HCEC 1CT (cell line): ENCODE results near the gene DUSP5.
"Not testable (repeated sequence)": the region's sequence is repeated elsewhere in the genome, so short reads cannot be mapped to it uniquely, and the experiment has no call there.

Source experiments
- DNase-seq: peaks from one replicate; pipeline ENCODE4 v3.0.0-alpha.2; 2017

The DUSP5 gene, protein sequence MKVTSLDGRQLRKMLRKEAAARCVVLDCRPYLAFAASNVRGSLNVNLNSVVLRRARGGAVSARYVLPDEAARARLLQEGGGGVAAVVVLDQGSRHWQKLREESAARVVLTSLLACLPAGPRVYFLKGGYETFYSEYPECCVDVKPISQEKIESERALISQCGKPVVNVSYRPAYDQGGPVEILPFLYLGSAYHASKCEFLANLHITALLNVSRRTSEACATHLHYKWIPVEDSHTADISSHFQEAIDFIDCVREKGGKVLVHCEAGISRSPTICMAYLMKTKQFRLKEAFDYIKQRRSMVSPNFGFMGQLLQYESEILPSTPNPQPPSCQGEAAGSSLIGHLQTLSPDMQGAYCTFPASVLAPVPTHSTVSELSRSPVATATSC

DNA sequence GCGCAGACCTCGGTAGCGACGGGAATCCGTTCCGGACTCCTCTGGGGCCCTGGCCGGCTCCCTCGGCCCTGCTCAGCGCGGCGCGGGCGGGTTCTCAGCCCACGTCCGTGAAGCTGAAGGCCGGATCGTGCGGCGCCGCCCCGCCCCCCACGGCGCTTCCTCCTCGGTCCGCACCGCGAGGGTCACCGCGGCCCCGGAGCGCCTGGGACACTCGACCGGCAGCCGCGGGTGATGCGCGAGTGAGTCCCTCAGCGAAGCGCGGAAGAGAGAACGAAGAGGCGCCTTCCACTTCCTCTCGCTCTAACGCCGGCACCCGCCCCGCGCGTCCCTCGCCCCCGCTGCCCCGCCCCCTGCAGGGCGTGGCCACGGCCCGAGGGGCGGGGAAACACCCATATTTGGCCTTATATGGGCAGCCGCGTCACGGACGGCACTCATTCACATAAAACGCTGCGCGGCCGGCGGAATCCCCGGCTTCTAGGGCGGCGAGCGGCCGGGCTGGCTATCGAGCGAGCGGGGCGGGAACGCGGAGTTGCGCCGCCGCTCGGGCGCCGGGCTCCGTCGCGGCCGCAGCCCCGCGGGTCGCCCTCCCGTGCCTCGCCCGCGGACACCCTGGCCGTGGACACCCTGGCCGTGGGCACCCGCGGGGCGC lies at the start of gene DUSP5:
TSS of gene DUSP5 (plus strand) at position 470 of the 649 bp plus-strand sequence. CDS start 215 bp downstream, outside the sequence.
- DNase-seq = peak; percentile 95

DNA sequence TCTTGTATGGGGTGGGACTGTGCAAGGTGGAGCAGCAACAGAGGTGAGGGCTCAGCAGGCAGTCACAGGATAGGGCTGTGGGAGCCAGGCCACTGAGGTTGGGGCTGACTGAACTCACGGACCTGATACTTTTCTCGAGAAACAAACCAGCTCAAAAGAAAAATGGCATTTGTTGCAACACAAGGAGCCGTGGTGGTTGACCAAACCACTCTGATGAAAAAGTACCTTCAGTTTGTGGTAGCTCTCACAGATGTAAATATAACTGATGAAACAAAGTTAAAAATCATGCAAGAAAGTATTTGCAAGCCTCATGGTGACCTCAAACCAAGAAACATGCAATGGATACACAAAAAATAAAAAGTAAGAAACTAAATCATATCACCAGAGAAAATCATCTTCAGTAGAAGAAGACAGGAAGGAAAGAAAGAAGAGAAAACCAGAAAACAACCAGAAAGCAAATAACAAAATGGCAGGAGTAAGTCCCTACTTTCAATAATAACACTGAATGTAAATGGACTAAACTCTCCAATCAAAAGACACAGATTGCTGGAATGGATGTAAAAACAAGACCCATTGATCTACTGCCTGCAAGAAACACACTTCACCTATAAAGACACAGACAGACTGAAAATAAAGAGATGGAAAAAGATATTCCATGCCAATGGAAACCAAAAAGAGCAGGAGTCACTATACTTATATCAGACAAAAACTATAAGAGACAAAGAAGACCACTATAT lies 48.9 kb upstream of the DUSP5 start:
- DNase-seq = no peak

DNA sequence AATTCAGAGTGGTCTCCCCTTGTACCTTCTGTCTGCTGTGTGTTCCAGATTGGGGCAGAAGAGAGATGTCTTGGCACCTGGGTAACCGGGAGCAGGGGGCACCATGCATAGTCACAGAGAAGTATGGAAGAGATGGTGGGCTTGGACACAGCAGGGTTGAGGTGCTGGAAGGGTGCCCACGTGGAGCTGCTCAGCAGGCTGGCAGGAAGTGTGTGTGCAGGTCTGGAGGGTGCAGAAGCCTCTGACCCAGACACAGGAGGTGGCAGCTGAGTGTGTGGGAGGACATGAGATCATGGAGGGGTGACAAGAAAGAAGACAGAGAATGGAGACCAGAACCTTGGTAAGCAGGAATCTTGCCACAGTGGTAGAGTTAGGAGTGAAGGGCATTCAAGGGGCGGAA lies 42.3 kb upstream of the DUSP5 start:
- no peak for DNase-seq

DNA sequence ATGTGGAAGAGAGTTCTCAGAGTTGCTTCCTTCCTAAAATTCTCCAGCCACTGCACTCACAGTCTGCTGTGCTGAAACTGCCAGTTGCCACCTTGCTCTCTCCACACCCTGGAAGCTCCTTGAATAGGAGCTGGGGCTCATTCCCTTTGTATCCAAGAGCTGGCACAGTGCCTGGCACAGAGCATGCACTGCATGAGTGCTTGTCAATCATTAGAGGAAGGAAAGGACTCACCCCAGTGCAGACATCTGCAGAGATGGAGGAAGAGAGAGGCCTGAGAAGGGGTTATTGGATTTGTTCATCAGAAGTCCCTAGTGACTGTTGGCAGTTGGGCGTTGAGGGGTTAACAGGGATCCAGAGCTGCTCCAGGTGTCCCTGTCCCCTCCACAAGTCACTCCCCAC lies 41.7 kb upstream of the DUSP5 start:
- no peak for DNase-seq

DNA sequence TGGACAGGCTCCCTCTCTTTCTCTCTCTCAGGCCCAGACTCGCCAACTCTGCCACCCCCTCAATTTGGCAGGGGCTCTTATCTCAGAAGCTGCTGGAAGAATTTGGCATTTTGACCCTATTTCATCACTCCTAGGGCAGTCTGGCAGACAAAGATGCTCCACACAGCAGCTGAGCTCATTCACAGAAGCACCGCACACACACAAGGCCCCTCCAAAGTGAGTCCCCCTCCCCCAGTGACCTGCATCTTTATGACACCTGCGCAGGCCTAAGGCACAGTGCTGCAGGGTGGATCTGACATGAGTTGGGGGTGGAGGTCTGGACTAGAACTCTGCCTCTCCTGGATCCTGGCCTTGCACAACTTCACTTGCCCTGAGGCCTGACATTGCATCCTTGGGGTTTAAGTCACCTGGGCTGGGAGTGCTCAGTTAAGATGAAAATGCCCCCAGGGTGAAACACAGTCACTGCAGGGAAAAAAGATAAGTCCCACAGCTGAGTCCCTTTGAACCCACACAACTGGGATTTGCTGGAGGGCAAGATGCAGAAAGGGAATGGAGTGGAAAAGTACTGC lies 41.1 kb upstream of the DUSP5 start:
- no peak for DNase-seq

DNA sequence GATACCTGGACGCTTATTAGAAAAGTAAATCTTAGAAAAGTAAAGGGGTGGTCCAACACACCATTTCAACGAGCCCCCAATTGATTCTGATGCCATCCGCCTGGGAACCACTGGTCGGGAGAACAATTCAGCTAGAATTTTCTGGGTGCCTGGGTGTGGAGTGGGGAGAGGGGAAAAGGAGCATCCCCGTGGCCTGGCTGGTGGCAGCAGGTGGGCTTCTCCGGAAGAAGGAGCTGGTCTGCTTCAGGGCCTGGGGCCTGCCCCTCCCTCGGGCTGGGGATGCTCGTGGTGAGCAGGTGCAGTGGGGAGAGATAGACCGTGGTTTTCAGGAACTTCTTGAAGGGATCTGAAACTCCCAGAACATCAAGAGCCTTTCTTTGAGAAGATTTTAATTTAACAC lies 39.9 kb upstream of the DUSP5 start:
- no peak for DNase-seq

DNA sequence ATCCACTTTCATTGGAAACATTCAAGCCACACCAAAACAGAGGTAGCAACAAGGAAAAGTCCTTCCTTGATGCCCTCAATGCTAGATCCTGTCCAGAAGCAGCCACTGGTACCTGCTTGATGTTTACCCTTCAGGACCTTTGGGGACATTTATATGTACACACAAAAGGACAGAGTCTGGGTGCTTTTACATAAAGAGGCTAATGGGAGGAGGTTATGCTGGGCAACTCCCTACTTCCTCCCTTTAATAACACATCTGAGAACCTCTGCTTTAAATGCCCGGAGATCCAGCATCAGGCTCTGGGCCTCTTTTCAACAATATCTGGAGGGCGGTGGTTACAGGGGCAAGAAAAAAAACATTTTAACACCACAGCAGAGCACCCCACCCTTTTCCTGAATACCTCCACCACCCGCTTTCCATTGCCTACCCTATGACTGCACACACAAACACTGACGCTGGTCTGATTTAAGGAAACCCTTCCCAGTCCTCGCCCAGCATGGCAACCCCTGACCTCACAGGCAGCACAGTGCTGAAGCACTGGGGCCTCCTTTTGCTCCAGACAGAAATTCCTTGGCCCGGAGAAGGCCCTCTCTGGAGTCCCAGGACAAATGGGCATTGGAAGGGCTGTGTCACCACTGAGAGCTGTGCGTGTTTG lies 39.3 kb upstream of the DUSP5 start:
- no peak for DNase-seq

DNA sequence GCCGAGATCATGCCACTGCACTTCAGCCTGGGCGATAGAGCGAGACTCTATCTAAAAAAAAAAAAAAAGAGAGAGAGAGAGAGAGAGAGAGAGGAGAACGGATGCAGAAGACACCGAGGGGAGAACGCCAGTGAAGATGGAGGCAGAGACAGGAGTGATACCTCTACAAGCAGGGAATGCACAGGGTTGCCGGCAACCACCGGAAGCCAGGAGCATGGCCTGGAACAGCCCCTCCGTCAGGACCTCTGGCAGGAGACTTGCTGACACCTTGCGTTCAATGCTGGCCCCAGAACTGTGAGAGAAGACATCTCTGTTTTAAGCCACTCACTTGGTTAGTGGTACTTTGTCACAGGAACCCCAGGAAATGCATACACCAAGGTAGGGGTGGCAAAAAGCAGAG lies 38.1 kb upstream of the DUSP5 start:
- DNase-seq = no peak

DNA sequence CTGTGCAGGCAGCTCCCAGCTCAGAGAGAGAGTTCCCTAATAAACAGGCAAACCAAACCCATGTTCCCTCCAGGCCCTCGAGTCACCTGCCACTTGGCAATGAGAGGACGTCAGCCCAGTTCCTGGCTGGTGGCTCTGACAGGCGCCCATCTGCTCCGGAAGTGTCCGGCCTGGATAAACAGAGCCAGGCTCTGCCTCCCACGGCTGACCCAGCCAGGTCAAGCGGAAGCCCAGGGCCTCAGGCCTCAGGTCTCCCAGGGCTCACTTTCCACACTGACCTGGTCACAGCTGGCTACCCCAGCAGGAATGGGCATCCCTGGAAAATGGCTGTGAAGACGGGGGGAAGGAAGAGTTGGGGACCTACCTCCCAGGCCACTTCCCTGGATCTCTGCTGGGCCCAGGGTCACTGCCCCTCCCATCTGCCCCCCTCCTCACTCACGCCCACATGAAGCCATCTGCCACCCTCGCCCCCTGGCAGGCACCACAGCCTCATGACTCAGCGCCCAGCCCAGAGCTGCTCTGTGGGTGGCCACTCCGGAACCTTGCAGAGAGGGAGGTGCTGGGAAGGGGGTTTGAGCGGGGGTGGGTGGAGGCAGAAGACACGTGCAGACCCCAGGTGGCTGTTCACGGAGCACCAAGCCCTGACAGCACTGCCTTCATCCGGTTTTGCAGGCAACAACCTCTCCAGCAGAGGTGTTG lies 37.4 kb upstream of the DUSP5 start:
- DNase-seq = no peak

DNA sequence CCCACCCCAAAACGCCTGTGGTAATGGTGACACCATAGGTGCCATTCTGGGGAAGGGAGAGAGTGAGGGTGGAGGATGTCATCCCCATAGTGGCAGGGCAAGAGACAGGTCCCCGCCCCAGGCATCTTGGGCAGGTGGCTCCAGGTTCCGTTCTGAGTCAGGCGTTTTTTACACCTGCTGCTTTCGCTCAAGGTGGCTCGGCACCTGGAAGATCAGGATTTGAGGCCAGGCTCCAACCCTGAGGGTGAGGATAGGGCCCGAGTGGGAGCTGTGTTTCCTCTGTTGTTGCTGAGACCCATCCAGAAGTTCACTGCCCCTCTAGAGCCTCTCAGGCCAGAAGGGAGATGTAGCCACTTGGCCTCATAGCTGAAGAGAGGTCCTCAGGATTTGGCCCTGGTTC lies 36.6 kb upstream of the DUSP5 start:
- DNase-seq = no peak

DNA sequence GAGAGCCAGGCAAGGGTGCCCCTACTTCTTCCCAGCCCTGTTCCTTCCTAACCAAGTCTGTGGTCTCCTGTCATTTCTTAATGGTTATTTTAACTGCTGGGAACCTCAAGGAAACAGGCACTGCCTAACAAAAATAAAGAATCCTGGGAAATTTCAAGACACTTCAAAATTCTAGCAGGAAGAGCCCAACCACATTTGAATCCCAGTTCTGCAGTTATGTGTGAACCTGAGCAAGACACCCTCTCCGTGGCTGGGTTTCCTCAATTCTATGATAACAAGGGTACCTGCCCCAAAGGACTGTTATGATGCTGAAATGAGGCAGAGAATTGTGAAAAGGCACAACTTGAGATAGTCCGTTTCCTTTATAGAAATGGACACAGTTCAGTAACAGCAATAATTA lies 36.2 kb upstream of the DUSP5 start:
- no peak for DNase-seq

DNA sequence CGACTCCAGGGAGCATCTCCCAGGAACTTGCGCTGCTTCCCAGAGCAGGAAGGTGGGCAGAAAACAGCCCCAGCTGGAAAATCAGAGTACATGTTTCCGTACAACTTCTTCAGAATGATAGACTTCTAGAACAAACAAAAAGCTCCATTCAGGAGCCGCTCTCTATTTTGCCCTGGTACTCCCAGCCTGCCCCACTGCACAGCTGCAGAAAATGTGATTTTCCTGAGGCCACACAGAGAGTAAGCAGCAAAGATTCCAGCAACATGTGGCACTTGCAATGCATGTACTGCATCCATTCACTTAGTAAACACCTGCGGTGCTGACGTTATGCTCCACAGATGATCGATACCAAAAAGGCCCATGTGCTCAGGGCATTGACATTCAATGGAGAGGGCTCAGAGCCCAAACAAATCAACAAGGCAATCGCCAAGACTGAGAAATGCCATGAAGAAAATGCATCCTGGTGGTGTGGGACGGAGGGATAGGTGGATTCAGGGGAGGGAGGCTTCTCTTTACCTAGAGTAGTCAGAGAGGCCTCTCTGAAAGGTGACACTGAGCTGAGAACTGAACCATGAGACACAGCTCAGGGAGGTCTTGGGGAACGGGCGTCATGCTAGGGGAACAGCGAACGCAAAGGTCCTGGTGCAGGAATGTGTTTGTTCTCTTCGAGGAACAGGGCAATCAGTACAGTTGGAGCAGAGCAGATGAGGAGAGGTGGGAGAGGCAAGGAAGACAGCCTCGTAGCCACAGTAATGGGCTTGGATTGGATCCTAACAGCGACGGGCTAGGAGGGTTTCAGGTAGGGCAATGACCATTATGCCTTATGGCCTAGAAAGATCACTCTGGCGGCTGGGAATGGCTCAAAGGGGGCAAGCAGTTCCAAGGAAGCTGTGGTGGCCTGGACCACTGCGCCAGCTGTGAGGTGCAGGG lies 35.3 kb upstream of the DUSP5 start:
- no peak for DNase-seq

DNA sequence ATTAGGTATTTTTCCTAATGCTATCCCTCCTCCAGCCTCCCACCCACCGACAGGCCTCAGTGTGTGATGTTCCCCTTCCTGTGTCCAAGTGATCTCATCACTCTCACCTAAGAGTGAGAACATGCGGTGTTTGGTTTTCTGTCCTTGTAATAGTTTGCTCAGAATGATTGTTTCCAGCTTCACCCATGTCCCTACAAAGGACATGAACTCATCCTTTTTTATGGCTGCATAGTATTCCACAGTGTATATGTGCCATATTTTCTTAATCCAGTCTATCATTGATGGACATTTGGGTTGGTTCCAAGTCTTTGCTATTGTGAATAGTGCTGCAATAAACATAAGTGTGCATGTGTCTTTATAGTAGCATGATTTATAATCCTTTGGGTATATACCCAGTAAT lies 29.4 kb upstream of the DUSP5 start:
- DNase-seq = not testable (repeated sequence)

DNA sequence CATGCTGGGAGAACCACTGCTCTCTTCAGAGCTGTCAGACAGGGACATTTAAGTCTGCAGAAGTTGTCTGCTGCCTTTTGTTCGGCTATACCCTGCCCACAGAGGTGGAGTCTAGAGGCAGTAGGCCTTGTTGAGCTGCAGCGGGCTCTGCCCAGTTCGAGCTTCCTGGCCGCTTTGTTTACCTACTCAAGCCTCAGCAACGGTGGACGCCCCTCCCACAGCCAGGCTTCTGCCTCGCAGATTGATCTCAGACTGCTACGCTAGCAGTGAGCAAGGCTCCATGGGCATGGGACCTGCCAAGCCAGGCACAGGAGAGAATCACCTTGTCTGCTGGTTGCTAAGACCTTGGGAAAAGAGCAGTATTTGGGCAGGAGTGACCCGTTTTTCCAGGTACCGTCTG lies 27.2 kb upstream of the DUSP5 start:
- not testable (repeated sequence) for DNase-seq

DNA sequence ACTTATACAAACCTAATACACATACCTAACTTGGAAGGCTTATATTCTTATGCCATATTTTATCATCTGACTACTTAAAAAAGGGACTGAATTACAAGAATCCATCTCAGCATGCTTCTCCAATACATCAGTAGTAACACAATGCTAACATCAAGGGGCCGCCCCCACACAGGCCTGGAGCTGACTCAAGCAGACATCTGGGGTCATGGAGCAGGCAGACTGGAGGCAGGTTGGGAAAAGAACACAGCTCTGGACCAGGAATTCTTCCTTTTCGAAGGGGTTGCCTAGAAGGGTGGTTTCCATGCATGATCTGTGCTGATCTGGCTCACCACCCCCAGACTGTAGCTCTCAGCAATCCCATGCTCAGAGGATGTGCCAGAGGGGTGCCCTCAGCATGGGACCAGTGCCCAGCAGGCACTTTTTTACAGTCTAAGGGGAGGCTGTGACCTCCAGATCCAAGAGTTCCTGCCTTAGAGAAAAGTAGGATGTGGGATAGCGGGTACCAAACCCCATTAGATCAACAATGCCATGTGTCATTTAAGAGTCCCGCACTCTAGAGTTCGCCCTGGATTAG lies 26.1 kb upstream of the DUSP5 start:
- peak; percentile 65 for DNase-seq

DNA sequence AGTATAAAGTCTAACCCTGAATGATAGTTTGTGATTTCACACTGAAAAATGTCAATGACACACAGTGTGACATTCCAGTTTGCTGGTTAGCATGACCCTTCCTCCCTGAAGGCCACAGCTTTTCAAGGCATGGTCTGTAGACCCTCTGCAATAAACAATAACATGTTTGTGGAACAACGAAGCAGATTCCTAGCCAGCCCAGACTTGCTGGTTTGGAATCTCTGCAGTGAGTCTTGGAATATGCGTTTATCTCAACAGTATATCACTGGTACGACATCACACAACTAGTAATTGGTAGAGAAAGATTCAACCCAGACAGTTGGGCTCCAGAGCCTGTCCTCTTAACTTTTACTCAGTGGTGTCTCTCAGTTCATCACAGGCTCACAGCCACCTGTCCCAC lies 23.7 kb upstream of the DUSP5 start:
- DNase-seq = no peak

DNA sequence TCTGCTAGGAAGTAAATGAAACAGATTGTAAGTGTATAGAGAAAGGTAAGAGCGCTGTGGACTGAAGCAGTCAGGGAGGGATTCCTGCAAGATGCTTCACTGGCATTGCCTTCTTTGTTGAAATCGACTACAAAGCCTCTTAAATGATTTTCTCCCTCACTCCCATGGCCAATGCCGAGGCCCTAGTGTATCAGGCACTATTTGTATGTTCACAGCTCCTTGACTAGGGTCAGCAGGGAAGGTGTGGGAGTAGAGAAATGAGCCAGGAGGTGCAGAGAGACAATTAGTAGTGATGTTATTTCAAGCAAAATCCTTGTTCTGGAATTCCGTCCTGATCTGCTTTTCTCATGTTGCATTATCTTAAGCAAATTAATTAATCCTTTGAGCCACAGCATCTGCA lies 22.9 kb upstream of the DUSP5 start:
- DNase-seq = no peak

DNA sequence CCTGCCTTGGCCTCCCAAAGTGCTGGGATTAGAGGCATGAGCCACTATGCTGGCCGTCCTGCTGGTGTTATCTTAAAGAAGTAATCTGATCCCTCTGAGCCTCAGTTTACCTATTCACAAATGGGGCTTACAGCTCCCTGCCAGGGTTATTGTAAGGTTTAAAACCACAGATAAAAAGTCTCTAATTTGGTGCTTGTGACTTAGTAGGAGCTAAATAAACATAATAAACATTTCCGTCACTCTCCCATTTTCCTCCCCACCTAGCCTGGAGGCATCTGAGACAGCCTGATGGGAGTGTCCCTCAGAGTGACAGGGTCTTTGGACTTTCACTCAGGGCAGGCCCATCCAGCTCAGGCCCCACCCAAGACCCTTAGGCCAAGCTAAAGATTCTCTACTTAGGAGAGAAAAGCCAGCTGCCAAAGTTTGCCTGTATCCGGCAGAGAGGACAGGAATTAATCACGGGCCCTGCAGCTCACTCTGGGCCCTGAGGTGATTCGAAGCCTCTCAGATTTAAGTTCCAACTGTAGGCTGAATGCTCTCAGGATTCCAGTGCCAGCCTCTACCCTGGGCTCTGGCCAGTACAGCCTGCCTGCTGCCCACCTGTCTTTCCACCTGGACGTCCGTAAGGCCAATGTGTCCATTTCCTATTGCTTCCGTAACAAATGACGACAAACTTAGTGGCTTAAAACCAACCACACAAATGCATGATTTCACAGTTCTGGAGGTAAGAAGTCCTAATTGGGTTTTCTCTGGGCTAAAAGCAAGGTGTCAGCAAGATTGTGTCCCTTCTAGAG lies 21.8 kb upstream of the DUSP5 start:
- no peak for DNase-seq

DNA sequence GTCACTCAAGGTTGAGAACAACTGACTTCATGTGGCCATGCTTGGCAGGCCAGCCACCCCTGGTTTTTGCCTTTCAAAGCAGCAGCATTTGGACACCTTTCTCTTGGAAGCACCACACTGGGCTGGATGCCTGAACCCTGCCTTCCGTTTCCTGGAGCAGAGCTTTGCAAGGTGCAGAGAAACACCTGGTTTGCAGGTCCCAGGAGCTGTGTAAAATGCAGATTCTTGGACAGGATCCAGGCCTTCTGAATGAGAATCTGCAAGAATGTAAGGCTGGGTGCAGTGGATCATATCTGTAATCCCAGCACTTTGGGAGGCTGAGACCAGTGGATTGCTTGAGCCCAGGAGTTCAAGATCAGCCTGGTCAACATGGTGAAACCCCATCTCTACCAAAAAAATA lies 18.0 kb upstream of the DUSP5 start:
- no peak for DNase-seq

DNA sequence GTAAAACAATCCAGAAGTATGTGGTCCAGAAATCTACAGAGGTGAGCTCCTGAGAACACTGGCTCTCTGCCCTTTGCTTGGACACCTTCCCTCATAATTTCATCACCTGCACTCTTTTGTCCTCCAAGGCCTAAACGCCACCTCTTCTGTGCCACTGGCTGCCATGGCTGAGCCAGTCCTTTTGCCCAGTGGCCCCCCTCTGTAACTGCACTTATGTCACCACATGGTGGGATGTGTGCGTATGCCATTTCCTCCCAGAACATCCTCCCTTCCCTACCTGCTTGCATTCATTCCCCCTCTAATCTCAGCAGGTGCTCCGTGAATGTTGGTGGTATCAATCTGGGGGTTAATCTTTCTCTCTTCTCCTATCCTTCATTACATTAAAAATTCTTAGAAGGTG lies 17.3 kb upstream of the DUSP5 start:
- DNase-seq = no peak
